HG03280 (cell line): ENCODE results near the gene PRUNE2.
A peak's percentile ranks its signal among the peaks of the same experiment; 100 is the strongest.

Experiments
- ATAC-seq: cut with Tn5 transposase; IDR thresholded peaks from one replicate; pipeline ENCODE4 v1.9.1; 2021; ENCODE audit warnings: mild to moderate bottlenecking, moderate library complexity; ENCODE audit not compliant: unreplicated experiment

Gene PRUNE2

GRCh38 chr9:76704593-76705204, 201.2 kb downstream of the PRUNE2 start:
- ATAC-seq, result no peak

GRCh38 chr9:76703270-76703669, 202.6 kb downstream of the PRUNE2 start:
- no peak for ATAC-seq

- no peak for ATAC-seq
Measured at GRCh38 chr9:76701441-76702039, 204.4 kb downstream of the PRUNE2 start.

- ATAC-seq, result no peak
Measured at GRCh38 chr9:76700916-76701315, 205.0 kb downstream of the PRUNE2 start.

- ATAC-seq, result no peak
Measured at GRCh38 chr9:76699971-76700370, 205.9 kb downstream of the PRUNE2 start.

- ATAC-seq, result no peak
Measured at GRCh38 chr9:76697554-76697953, 208.4 kb downstream of the PRUNE2 start.

- ATAC-seq, result no peak
Measured at GRCh38 chr9:76697081-76697480, 208.8 kb downstream of the PRUNE2 start.

GRCh38 chr9:76693912-76694311, 212.0 kb downstream of the PRUNE2 start:
- ATAC-seq, result no peak

- no peak for ATAC-seq
Measured at GRCh38 chr9:76692458-76693129, 213.3 kb downstream of the PRUNE2 start.

- ATAC-seq, result no peak
Measured at GRCh38 chr9:76691517-76692313, 214.2 kb downstream of the PRUNE2 start.

GRCh38 chr9:76690973-76691370, 214.9 kb downstream of the PRUNE2 start:
- no peak for ATAC-seq

GRCh38 chr9:76690246-76690972, 215.5 kb downstream of the PRUNE2 start:
- ATAC-seq, result no peak

GRCh38 chr9:76688471-76689238, 217.3 kb downstream of the PRUNE2 start:
- ATAC-seq, result no peak

GRCh38 chr9:76687861-76688391, 218.0 kb downstream of the PRUNE2 start:
- ATAC-seq, result peak; percentile 68

GRCh38 chr9:76686756-76687155, 219.2 kb downstream of the PRUNE2 start:
- ATAC-seq, result no peak

GRCh38 chr9:76684213-76684612, 221.7 kb downstream of the PRUNE2 start:
- ATAC-seq, result no peak

- ATAC-seq, result no peak
Measured at GRCh38 chr9:76681556-76681955, 224.4 kb downstream of the PRUNE2 start.

- no peak for ATAC-seq
Measured at GRCh38 chr9:76680716-76681425, 225.0 kb downstream of the PRUNE2 start.

- no peak for ATAC-seq
Measured at GRCh38 chr9:76677481-76678055, 228.3 kb downstream of the PRUNE2 start.
